ENCODE data around the gene HNRNPH2.

The HNRNPH2 gene

DNA sequence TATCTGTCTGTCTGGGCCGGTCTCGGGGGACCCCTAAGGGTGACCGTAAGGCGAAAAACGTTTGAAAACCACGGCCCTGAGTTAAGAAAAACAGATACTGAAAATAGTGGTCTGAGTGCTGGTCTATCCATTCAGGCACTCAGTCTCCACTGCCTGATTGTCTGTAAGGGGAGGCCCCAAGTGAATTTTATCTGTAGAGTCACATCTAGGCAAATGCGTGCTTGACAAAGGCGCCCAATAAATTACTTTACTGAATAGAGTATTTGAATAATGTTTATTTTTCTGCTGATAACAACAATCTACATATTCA, 465 bp downstream of the HNRNPH2 start:
- Histone ChIP-seq H3K9ac (ENCODE audit: low read length) (peak overlapping the region; percentile 78), H3K27me3 (ENCODE audit: control insufficient read depth, insufficient read depth, low read length) (no peaks in the 10 kb centered on the region), H3K27ac (ENCODE audit: low read depth, low read length) (peak overlapping the region; percentile 94), H3K4me1 (ENCODE audit: control insufficient read depth, insufficient read depth, low read length) (peaks cover 4% of the 10 kb centered on the region), H3K36me3 (ENCODE audit: control insufficient read depth, insufficient read depth, low read length) (peaks cover 3% of the 10 kb centered on the region), H3K4me3 (ENCODE audit: low read length) (peak overlapping the region; percentile 69)

DNA sequence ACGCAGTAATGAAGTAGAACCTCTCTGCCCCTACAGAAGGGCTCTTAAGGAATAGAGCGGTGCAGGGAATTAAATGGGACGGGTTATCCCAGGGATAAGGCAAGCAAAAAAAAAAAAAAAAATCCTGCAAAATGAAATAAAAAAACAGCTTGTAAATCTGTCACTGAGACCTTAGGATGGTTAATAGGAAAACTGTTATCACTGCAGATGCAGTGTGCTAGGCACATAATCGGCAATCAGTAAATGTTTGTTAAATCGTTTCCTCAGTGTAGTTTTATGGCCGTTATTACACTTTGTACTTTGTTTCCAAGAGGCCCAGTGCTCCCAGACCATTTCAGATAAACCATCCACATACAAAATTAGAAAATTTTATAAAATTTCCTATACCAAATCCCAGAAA, 1.0 kb downstream of the HNRNPH2 start:
- Histone ChIP-seq H3K36me3 (ENCODE audit: control insufficient read depth, insufficient read depth, low read length) (peaks cover 3% of the 10 kb centered on the region), H3K27ac (ENCODE audit: low read depth, low read length) (peak overlapping the region; percentile 94), H3K4me1 (ENCODE audit: control insufficient read depth, insufficient read depth, low read length) (peaks cover 4% of the 10 kb centered on the region), H3K27me3 (ENCODE audit: control insufficient read depth, insufficient read depth, low read length) (no peaks in the 10 kb centered on the region), H3K4me3 (ENCODE audit: low read length) (peak overlapping the region; percentile 69), H3K9ac (ENCODE audit: low read length) (no peak overlapping the region)

DNA sequence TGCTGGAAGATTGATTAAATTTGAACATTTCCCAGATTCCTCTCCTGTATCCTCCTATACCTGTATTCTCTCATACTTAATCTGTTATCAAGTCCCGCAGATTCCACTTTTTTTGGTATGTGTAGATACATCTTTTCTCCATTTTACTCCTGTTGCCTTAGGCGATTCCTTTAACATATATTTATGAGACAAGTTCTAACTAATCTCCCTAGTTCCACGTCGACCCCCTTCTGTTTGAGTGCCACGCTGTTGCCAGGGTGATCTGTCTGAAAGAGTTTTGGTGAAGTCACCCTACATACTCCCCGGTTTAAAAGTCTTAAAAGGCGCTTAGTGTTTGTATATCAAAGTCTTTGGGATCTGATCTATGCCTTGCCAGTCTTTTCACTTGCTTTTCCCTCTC, 2.4 kb downstream of the HNRNPH2 start:
- Histone ChIP-seq H3K9ac (ENCODE audit: low read length) (no peak overlapping the region), H3K4me1 (ENCODE audit: control insufficient read depth, insufficient read depth, low read length) (peaks cover 4% of the 10 kb centered on the region)

GRCh38 chrX:101411984-101412383, 4.0 kb downstream of the HNRNPH2 start:
- H3K4me3 ChIP-seq (ENCODE audit: low read length): no peak overlapping the region
- H3K4me1 ChIP-seq (ENCODE audit: control insufficient read depth, insufficient read depth, low read length): peaks cover under 1% of the 10 kb centered on the region
- H3K36me3 ChIP-seq (ENCODE audit: control insufficient read depth, insufficient read depth, low read length): peaks cover 3% of the 10 kb centered on the region
- no peaks in the 10 kb centered on the region for H3K27me3 ChIP-seq (ENCODE audit: control insufficient read depth, insufficient read depth, low read length)
- H3K27ac ChIP-seq (ENCODE audit: low read depth, low read length): no peak overlapping the region
- H3K9ac ChIP-seq (ENCODE audit: low read length): no peak overlapping the region

More for the DNA sequence above, 2.4 kb downstream of the HNRNPH2 start:
- Histone ChIP-seq H3K36me3 (ENCODE audit: control insufficient read depth, insufficient read depth, low read length) (peaks cover 3% of the 10 kb centered on the region), H3K27ac (ENCODE audit: low read depth, low read length) (peak overlapping the region; percentile 16), H3K4me3 (ENCODE audit: low read length) (no peak overlapping the region), H3K27me3 (ENCODE audit: control insufficient read depth, insufficient read depth, low read length) (no peaks in the 10 kb centered on the region)

GRCh38 chrX:101415180-101416145, 7.4 kb downstream of the HNRNPH2 start:
- H3K4me1 ChIP-seq (ENCODE audit: control insufficient read depth, insufficient read depth, low read length): peaks cover 2% of the 10 kb centered on the region
- H3K9ac ChIP-seq (ENCODE audit: low read length): no peak overlapping the region
- H3K4me3 ChIP-seq (ENCODE audit: low read length): peak overlapping the region; percentile 18
- peak overlapping the region; percentile 46 for H3K27ac ChIP-seq (ENCODE audit: low read depth, low read length)
- H3K36me3 ChIP-seq (ENCODE audit: control insufficient read depth, insufficient read depth, low read length): peaks cover 3% of the 10 kb centered on the region
- peaks cover 4% of the 10 kb centered on the region for H3K27me3 ChIP-seq (ENCODE audit: control insufficient read depth, insufficient read depth, low read length)

DNA sequence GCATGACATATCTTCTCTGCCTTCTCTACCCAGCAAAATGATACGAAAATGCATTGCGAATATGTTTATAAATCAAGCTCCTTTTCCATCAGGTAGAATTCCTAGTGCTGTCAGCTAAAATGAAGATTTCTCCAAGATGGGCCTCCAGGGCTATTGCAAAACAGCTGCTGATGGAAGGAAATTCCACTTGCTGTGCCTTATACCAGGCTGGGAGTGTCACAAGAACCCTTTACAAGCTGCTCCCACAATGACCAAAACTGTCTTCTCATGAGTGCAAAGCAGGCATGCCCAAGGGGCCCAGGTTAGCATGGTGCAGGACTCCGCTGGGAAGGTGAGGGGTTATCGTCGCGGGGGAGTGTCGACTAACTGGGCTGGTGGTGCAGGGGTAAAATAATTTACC, 8.7 kb downstream of the HNRNPH2 start:
- H3K27ac ChIP-seq (ENCODE audit: low read depth, low read length): no peak overlapping the region
- peaks cover 2% of the 10 kb centered on the region for H3K4me1 ChIP-seq (ENCODE audit: control insufficient read depth, insufficient read depth, low read length)
- H3K4me3 ChIP-seq (ENCODE audit: low read length): no peak overlapping the region
- peaks cover 4% of the 10 kb centered on the region for H3K27me3 ChIP-seq (ENCODE audit: control insufficient read depth, insufficient read depth, low read length)
- no peak overlapping the region for H3K9ac ChIP-seq (ENCODE audit: low read length)
- peaks cover 3% of the 10 kb centered on the region for H3K36me3 ChIP-seq (ENCODE audit: control insufficient read depth, insufficient read depth, low read length)

DNA sequence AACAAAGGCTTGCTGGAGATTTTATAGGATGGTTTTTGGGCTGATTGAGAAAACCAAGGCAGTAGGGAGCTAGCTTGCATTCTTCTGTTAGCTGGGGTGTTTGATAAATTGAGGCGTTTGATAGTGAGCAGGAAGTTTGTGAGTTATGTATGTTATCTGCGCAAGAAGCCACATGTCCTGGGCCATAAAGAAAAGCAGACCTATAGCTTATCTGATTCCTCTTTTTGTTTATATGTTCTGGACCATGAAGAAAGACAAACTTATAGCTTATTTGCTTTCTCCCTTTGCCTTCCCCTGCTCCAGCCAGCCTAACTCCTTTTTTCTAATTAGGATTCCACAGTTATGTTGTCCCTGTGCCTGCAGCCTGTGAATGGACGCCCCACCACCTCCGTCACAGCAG, 9.2 kb downstream of the HNRNPH2 start:
- peaks cover 2% of the 10 kb centered on the region for H3K4me1 ChIP-seq (ENCODE audit: control insufficient read depth, insufficient read depth, low read length)
- H3K4me3 ChIP-seq (ENCODE audit: low read length): no peak overlapping the region
- H3K9ac ChIP-seq (ENCODE audit: low read length): no peak overlapping the region
- peaks cover 4% of the 10 kb centered on the region for H3K27me3 ChIP-seq (ENCODE audit: control insufficient read depth, insufficient read depth, low read length)
- peaks cover 3% of the 10 kb centered on the region for H3K36me3 ChIP-seq (ENCODE audit: control insufficient read depth, insufficient read depth, low read length)
- peak overlapping the region; percentile 92 for H3K27ac ChIP-seq (ENCODE audit: low read depth, low read length)

DNA sequence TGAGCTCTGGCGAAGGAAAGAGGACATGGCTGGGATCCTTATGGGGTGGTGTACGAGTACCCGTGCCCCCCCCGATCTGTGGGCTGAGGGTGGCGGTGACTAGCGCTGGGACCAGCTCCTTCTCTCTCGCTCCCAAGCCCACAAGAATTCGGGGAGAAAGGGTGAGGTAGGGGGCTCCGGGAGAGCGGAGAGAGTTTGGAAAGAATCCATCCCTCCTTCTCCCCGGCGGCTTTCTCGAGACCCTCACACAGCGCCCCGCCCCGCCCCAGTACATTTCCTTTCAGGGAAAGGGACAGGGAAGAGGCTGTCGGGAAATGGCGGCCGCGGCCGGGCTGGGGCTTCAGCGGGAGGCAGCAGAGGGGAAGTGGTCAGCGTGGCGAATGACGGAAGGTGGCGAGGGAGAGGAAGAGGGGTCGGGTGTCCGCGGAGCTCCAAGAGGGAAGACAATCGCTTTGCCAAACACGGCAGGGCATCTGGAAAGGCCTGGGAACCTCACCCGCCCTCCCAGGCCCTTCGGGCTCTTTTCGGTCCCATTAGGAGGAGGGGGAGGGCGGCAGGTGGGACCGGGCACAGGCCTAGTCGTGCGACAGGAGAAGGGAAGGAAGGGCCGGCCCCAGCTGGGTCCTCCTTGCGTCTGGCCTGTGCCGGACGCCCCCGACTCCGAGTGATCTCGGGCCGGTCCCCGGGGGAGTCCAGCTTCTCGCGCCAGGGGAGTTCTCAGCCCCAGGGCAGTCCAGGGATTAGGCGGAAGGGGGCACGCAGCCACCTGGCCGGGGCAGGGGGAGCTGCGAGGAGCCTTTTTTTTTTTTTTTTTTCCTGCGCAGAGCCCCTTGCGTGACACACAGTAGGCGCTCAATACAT, 10.2 kb downstream of the HNRNPH2 start:
- H3K4me3 ChIP-seq (ENCODE audit: low read length): peak overlapping the region; percentile 61
- H3K9ac ChIP-seq (ENCODE audit: low read length): peak overlapping the region; percentile 51
- peak overlapping the region; percentile 92 for H3K27ac ChIP-seq (ENCODE audit: low read depth, low read length)
- no peaks in the 10 kb centered on the region for H3K36me3 ChIP-seq (ENCODE audit: control insufficient read depth, insufficient read depth, low read length)
- H3K4me1 ChIP-seq (ENCODE audit: control insufficient read depth, insufficient read depth, low read length): peaks cover 2% of the 10 kb centered on the region
- H3K27me3 ChIP-seq (ENCODE audit: control insufficient read depth, insufficient read depth, low read length): peaks cover 4% of the 10 kb centered on the region

GRCh38 chrX:101419489-101419888, 11.5 kb downstream of the HNRNPH2 start:
- Histone ChIP-seq H3K27me3 (ENCODE audit: control insufficient read depth, insufficient read depth, low read length) (peaks cover 4% of the 10 kb centered on the region), H3K27ac (ENCODE audit: low read depth, low read length) (no peak overlapping the region), H3K4me3 (ENCODE audit: low read length) (no peak overlapping the region), H3K9ac (ENCODE audit: low read length) (no peak overlapping the region), H3K4me1 (ENCODE audit: control insufficient read depth, insufficient read depth, low read length) (peaks cover 2% of the 10 kb centered on the region), H3K36me3 (ENCODE audit: control insufficient read depth, insufficient read depth, low read length) (no peaks in the 10 kb centered on the region)

DNA sequence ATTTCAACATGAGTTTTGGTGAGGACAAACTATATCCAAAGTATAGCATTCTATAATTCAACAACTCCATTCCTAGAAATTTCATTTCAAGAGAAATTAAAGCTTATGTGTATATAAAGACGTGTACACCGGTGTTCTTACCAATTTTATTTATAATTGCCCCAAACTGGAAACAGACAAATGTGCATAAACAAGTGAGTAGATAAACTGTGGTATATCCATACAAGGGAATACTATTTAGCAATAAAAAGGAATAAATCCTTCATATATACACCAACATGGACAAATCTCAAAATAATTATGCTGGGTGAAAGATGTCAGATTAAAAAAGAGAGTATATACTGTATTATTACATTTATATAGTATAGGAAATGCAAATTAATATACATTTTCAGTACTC, 19.9 kb downstream of the HNRNPH2 start:
- Histone ChIP-seq H3K4me3 (ENCODE audit: low read length) (no peak overlapping the region), H3K27ac (ENCODE audit: low read depth, low read length) (no peak overlapping the region), H3K9ac (ENCODE audit: low read length) (no peak overlapping the region), H3K27me3 (ENCODE audit: control insufficient read depth, insufficient read depth, low read length) (no peaks in the 10 kb centered on the region), H3K36me3 (ENCODE audit: control insufficient read depth, insufficient read depth, low read length) (no peaks in the 10 kb centered on the region), H3K4me1 (ENCODE audit: control insufficient read depth, insufficient read depth, low read length) (no peaks in the 10 kb centered on the region)

- no peaks in the 10 kb centered on the region for H3K36me3 ChIP-seq (ENCODE audit: control insufficient read depth, insufficient read depth, low read length)
- H3K27me3 ChIP-seq (ENCODE audit: control insufficient read depth, insufficient read depth, low read length): no peaks in the 10 kb centered on the region
- H3K4me3 ChIP-seq (ENCODE audit: low read length): no peak overlapping the region
- H3K27ac ChIP-seq (ENCODE audit: low read depth, low read length): no peak overlapping the region
- H3K4me1 ChIP-seq (ENCODE audit: control insufficient read depth, insufficient read depth, low read length): no peaks in the 10 kb centered on the region
- H3K9ac ChIP-seq (ENCODE audit: low read length): no peak overlapping the region
These were observed 21.9 kb downstream of the HNRNPH2 start for GRCh38 chrX:101429934-101430333.

DNA sequence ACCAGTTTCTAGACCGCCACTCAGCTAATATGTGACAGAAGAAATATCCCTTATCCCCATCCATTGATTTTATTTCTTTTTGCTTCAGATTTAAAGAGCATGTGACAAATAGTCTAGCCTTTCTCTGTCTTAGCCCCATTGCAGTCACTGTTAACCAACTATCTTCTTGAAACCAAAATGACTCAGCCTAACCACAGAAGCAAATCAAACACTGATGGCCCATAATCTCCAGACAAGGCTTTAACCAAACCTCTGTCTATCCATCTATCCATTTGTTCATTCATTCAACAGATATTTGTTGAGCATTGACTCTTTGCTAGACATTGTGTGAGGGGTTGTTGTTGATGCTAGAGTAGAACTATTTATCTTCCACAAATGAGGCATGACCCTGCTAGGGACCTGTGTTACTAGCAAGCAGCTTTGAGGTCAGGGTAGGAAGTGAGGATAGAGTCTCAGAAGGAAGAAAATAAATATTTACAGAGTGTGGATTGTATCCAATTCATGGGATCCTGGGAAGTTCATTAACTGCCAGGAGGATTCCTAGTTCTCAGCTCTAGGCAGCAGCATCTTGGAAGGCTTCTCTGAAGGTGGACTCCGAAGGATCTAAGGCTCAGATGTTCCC, 22.5 kb downstream of the HNRNPH2 start:
- Histone ChIP-seq H3K4me1 (ENCODE audit: control insufficient read depth, insufficient read depth, low read length) (no peaks in the 10 kb centered on the region), H3K36me3 (ENCODE audit: control insufficient read depth, insufficient read depth, low read length) (no peaks in the 10 kb centered on the region), H3K9ac (ENCODE audit: low read length) (no peak overlapping the region), H3K27ac (ENCODE audit: low read depth, low read length) (no peak overlapping the region), H3K27me3 (ENCODE audit: control insufficient read depth, insufficient read depth, low read length) (no peaks in the 10 kb centered on the region), H3K4me3 (ENCODE audit: low read length) (no peak overlapping the region)

All from rectal smooth muscle tissue (tissue), 1 donor.